GM13976 (cell line): ENCODE data around the gene MYMX.

Experiments used
- DNase-seq: peaks from one replicate; pipeline ENCODE4 v3.0.0; 2012; ENCODE audit warnings: low spot score
- CTCF ChIP-seq: IDR thresholded peaks from 2 replicates; pipeline ENCODE4 v1.5.1; 2012; ENCODE audit warnings: borderline replicate concordance, mild to moderate bottlenecking; ENCODE audit not compliant: insufficient read depth; ENCODE audit errors: extremely low read depth, missing control alignments, control extremely low read depth
- in situ Hi-C: fragments of 300-500 bp; cut with MboI; formaldehyde crosslinking; loops from one replicate; pipeline ENCODE4 v1.12.0; 2022; ENCODE audit warnings: low sequenced_read_pairs, mixed read lengths, inconsistent platforms; ENCODE audit not compliant: unreplicated experiment

The MYMX gene

GRCh38 chr6:44245391-44245911 lies 28.7 kb downstream of the MYMX start:
- TF ChIP-seq CTCF: no peak
- in situ Hi-C loops: no loop called here
- no peak for DNase-seq

DNA sequence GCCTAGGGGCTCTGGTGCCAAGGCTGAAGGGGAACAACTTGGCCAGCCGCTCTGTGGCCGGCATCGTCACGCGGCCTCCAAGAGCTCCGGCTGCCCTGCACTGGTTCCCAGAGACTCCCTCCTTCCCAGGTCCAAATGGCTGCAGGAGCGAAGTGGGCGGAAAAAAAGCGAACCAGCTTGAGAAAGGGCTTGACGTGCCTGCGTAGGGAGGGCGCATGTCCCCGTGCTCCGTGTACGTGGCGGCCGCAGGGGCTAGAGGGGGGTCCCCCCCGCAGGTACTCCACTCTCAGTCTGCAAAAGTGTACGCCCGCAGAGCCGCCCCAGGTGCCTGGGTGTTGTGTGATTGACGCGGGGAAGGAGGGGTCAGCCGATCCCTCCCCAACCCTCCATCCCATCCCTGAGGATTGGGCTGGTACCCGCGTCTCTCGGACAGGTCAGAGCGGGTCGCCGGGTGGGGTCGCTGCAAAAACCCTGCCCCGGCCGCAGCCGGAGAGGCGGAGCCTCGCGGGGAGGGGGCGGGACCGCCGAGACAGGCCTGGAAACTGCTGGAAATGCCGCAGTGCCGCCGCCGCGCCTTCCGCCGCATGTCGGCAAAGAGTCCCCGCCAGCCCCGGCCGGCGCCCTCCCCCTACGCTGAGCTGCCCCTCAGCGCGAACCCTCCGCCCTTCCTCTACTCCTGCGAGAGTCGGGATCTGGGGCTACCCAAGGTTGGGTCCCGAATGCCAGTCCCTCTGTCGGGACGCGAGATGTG lies 29.4 kb downstream of the MYMX start:
- in situ Hi-C loops: no loop called here
- peak; percentile 89 for DNase-seq
- peak; percentile 59 for TF ChIP-seq CTCF

- in situ Hi-C loops: no loop called here
- peak; percentile 94 for DNase-seq
- TF ChIP-seq CTCF: no peak
These were observed 30.1 kb downstream of the MYMX start, which contains the start of gene HSP90AB1 for GRCh38 chr6:44246663-44247337. TSS of gene HSP90AB1 (plus strand) at chr6:44247101. CDS start at chr6:44248630, 1,529 bp downstream.

- in situ Hi-C loops: no loop called here
- DNase-seq: no peak
- TF ChIP-seq CTCF: no peak
These were observed 30.9 kb downstream of the MYMX start for GRCh38 chr6:44247338-44248302.

DNA sequence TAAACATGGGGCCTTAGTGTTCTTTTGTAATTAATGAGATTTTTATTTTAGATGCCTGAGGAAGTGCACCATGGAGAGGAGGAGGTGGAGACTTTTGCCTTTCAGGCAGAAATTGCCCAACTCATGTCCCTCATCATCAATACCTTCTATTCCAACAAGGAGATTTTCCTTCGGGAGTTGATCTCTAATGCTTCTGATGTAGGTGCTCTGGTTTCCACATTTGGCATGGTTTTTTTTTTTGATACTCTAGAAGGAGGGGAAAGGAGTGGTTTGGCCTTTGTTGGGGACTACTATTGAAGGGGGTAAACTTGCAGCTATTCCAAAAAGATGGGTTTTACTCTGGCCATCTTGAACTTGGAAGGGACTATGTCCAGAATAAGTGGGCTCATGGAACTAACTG lies 31.9 kb downstream of the MYMX start:
- DNase-seq: no peak
- no peak for TF ChIP-seq CTCF
- in situ Hi-C loops: no loop called here
